Measurements from ENCODE around the gene HABP2.

The HABP2 gene

DNA sequence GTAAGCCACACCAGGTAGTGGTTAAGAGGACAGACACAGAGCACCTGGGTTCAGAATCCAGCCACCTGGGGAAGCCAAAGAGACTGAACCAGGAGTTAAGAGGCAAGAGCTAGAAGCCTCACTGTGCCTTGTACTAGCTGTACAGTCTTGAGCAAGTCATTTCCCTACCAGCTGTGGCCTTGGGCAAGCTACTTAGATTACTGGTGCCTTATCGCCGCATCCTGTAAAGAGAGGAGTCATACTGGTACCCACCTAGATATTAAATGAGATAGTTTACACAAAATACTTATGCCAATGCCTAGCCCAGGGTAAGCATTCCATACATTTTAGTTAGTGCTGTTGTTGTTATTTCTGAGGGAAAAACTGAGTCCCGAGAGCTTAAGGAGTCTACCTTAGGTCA is 47.7 kb downstream of the HABP2 start:
- no peak for DNase-seq (ENCODE audit: low read depth in 2 of 2, low spot score in 1 of 2)

DNA sequence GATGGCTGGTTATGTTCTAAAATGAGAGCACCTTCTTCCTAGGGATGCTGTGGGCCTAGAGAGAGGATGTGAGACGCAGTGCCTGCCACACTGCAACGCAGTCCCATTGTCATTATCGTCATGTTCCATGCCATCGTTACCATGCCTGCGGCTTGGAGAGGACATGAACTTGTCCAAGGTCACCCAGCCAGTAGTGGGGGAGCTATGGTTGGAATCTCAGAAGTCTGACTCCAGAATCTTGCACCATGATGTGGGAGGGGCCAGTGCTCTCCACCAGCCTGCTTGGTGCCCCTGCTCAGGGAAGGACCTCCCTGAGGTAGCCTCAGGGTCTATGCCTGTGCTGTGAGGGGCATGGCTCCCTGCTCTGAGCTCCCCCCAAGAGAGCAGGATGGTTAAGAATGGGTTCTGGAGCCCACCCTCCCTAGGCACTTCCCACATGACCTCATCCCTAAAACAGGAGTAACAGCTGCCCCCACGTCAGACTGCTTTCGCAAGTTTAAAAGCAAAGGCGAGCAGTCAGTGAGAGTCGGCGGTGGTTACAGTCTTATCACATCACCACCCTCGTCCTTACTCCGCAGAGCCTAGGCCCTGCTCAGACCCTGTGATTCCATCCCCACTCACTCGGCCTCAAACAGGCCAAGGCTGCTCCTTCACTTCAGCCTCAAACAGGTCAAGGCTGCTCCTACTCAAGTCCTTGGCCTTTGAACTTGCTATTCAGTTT is 50.4 kb downstream of the HABP2 start:
- DNase-seq (ENCODE audit: low read depth in 2 of 2, low spot score in 1 of 2), result no peak

DNA sequence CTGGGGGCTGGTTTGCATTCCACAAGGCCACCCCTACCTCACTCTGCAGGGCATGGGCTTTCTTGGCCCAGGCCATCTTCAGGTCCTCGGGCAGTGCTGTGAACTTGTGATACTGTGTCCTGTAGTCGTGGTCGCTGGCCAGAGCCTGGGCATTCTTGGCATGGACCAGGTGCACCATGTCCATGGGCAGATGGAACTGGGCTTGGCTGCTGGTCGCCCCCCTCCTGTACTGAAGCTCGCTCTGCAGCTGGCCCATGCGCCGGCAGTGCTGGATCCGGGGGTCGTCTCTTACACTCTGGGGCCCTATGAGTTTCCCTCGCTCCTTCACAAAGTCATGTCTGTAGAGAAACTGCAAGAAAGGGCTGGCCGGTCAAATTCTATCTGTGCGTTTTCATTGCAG is 51.7 kb downstream of the HABP2 start:
- no peak for DNase-seq (ENCODE audit: low read depth in 2 of 2, low spot score in 1 of 2)

DNA sequence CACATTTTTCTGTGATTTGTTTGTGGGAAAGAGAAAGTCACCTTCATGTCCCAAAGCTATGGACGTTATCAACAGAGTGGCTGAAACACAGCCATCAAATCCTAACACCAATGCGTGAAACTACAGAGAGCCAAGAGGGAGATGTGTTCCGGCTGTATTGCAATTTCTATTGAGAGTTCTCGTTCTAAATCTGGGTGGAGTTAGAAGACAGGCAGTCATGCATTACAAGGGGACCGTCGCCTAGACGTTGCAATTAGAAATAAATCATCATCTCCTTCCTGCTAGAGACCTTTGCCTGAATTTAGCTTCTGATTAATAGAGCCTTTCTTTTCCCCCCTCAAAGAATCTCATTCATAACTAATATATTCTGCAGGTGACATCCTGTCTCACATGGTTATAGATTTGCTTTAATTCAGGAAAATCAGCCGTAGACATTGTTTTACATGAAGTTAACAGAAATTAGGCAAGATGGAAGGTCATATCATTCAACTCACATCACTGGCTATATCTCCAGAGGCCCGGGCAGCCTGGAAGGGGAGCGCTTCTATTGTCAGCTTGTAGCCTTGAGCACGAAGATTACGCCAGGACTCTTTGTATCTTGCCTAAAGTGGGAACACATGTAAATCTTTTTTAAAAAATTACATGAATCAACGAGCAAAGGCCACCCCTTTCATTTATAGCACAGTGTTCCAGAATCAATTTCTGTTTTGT is 52.6 kb downstream of the HABP2 start:
- DNase-seq (ENCODE audit: low read depth in 2 of 2, low spot score in 1 of 2), result no peak

DNA sequence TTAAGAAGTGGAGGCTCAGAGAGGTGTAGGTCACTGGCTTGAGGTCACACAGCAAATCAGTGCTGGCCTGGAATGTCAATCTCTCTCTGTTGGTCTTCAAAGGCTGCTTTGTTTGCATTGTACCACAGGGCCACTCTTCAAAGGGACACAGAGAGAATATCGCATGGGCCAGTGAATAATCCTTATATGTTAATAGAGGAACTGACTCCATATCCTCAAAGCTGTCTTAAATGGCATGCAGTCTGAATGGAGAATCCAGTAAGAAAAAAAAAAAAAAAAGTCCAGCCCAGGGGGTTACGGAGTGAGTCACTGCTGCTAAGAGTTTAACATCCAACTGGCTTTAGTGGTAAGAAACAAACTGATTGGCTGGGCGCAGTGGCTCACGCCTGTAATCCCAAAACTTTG is 56.9 kb downstream of the HABP2 start:
- DNase-seq (ENCODE audit: low read depth in 2 of 2, low spot score in 1 of 2), result no peak

DNA sequence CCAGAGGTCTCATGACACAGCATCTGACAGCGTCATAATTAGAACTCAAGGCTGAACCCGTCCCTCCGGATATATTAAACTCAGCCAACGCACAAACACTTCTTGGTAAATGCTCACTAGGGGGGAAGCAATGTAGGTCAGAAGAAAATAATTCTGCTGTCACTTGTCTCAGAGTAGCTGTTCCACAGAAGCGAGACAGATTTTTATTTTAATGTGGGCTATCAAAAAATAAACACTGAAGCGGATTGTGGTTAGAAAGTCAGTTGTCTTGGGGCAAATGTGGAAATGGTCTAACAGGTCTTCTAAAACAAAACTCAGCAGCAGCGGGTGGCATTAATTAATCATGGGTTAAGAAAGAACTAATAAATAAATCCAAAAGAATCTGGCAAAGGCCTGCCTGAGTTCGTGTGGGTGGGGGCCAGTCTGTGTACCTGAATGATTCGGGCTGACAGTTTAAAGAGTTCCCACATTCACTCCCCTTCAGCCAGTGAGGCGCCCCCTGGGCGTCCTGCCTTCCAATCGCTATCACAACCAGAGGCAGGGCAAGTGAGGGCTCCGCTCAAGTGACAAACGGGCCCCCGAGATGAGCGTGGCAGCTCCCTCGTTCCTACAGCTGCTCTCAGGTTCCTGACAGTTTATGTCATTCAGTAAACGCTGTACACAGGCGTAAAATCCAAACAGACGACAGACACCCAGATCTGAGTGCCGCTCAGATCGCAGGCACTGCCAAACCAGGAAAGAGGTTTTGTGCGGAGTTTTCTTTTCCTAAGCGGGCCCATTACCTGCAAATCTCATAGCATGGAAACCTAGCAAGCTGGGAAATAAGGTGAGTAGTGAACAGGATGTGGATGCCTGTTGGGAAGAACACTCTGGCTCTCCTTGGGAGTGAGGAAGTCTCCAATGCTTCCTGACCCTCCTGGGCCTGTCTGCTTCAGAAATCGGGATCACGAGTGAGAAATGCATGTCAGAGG is 58.1 kb downstream of the HABP2 start:
- no peak for DNase-seq (ENCODE audit: low read depth in 2 of 2, low spot score in 1 of 2)

DNA sequence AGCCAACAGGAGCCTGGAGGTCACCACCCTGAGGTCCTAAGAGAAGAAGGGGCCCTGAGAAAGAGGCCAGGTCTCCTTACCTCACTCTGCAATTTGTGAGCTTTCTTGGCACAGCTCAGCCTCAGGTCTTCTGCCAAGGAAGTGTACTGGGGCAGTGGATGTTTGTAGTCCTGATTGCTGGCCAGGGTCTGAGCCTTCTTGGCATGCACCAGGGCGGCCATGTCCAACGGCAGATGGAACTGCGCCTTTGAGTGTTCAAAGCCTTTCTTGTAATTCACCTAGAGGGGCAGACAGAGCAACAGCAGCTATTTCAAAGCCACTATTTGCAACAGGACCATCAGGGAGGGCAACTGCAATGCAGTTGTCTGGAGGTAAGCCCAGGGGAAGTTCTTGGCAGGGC is 59.3 kb downstream of the HABP2 start:
- DNase-seq (ENCODE audit: low read depth in 2 of 2, low spot score in 1 of 2), result no peak

DNA sequence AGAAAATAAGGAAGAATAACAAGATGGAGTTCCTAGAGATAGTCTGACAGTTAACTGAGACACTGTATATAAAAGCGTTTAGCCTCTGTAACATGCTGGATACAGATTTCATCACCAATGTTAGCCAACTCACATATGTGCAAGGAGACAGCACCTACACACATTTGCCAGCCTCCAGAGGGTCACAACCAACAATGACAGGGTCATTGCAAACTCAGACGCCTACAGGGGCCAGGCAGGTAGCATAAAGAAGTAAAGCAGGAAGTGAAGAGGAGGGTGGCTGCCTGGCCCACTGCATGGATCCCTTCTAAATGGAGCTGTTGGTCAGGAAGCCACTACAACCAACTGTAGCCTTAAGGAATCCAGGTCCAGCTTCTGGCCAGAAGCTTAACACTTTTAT is 60.6 kb downstream of the HABP2 start:
- DNase-seq (ENCODE audit: low read depth in 2 of 2, low spot score in 1 of 2), result no peak

DNA sequence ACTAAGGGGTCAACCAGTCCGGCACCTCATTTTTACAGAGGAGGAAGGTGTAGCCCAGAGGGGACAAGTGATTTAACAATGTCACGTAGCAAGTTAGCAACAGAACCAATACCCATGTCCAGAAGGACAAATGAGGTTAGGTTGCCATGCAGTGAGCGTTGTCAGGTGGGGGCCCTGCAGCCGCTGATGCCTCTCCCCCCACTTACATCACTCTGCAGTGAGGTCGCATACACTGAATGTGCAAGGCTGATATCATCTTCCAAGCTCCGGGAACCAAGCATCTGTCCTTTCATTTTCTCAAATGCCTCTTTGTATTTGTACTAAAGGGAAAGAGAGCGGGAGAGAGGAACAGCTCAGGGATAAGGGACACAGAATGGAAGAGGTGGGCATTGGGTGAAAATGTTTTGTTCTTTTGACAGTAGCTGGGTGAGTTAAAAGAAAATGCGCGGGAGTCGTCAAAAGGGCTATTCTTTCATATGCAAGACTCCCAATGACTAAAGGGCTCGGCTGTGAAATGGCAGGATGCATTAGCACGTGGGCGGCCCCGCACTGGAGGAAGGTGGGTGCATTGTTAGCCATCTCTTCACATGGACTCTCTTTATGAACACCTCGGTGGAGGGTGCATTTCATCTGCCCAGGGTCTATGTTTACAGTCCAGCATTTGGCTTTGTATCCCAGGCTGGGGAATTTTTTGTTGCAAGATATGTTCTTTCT is 61.3 kb downstream of the HABP2 start:
- DNase-seq (ENCODE audit: low read depth in 2 of 2, low spot score in 1 of 2), result no peak

DNA sequence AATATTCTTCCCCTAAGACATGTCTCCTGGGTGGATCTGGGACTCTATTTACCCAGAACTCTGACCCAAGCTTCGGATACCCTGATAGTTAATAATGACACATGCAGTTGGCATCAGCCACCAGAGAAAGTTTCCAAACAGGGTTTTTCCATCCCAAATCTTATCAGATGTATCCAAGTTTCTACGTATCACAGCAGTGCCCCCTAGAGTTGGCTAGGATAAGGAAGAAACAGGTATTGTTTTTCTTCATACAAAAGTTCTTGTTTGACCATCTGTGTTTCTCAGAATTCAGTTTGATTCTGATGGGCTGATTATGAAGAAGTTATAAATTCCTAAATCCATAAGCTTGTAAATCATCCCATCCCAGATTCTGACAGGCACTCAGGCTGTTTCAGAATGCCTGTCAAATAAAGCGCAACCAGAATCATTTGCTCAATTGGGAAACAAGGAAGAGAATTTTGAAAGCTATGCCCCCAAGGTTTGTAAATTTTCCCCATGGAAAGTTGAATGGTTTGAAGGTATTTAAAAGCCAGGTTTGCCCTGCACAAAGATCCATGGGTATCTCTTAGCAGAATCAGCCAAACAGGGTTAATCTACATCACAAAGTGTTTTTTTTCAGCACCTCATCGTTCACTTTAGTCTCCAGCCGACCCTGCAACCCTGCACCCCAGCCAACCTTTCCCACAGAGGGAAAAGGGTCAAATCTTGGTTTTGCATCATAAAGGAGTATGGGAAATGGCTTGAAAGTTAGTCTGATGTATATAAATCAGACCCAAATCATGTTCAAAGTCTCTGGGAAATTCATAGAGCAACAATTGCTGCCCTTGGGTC is 63.6 kb downstream of the HABP2 start:
- no peak for DNase-seq (ENCODE audit: low read depth in 2 of 2, low spot score in 1 of 2)

DNA sequence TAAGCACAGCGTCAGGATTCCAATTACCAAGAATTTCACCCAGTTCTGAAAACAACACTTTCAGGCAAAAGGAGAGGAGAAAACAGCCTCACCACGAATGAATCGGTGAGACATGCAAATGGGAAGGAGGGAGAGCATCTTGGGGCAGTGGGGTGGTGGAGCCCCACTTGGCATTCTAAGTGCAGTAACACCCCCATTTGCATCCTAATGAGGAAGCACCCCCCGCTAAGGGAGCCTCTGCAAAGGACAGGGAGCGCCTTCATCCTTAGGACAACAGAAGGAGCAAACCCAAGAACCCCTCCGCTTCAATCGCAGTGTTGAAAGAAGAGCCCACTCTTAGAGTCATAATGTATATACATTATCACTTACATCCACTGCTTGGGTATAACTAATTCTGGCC is 64.2 kb downstream of the HABP2 start:
- DNase-seq (ENCODE audit: low read depth in 2 of 2, low spot score in 1 of 2), result no peak

DNA sequence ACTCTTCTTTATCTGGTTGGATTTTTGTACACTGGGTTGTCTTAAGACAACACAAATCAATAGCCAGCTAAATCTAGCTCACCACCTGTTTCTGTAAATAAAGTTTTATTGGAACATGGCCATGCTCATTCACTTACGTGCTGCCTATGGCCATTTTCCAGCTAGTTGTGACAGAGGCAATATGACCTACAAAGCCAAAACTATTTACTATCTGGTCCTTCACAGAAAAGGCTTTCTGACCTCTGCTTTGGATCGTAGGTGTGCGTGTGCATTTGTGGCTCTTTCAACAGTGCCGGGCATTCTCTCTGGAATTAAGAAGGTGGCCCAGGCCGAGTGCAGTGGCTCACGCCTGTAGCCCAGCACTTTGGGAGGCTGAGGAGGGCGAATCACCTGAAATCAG is 65.5 kb downstream of the HABP2 start:
- no peak for DNase-seq (ENCODE audit: low read depth in 2 of 2, low spot score in 1 of 2)

DNA sequence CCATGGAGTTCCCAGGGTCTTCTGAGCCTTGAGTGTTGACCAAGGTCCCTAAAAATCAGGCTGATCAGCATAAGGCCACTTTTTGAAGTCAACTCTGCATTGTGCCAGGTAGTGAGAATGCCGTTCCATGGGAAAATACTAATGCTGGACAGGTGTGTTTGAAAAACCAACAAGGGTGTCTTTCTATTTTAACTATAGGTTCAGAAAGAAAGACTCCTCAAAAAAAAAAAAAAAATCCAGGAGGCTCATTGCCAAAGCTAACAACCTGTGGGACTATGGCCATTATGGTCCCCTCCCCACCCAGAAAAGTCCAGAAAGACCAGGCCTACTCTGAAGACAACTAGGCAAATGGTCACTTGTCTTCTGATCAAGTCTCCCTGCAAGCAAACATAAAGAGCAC is 66.5 kb downstream of the HABP2 start:
- no peak for DNase-seq (ENCODE audit: low read depth in 2 of 2, low spot score in 1 of 2)

DNA sequence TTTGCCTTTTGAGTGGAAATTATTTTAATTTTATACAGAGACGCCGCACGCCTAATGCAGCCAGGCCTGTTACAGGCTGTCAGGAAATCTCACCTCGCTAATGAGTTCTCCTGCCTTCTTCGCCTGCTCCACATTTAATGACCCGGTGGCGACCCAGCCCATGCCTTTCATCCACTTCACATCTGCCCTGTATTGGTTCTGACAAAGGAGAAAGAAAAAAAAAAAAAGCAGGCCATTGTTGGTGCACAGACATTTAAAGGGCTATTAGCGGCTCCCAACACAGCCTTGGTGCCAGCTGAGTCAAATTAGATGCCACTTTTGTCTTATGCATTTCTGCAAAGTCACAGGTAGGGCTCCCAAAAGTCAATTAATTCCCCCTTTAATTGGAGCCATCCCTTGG is 67.7 kb downstream of the HABP2 start:
- DNase-seq (ENCODE audit: low read depth in 2 of 2, low spot score in 1 of 2), result no peak

DNA sequence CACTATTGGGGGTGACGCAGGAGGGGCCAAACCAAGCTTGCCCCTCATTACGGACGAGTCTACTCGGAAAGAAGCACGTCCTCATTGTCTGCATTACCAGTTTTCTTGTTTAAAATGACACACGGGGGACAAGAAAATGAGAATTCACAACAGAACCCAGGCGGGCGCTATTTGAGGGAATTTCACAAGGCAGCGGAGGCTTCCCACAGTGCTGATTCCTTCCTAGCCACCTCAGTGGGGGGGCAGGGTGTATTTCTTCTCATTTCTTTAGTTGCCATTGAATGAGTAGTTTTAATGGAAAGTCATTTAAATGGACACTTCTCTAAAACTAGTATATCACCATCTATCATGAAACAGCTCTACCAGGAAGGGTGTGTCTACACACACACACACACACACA is 68.1 kb downstream of the HABP2 start:
- no peak for DNase-seq (ENCODE audit: low read depth in 2 of 2, low spot score in 1 of 2)

DNA sequence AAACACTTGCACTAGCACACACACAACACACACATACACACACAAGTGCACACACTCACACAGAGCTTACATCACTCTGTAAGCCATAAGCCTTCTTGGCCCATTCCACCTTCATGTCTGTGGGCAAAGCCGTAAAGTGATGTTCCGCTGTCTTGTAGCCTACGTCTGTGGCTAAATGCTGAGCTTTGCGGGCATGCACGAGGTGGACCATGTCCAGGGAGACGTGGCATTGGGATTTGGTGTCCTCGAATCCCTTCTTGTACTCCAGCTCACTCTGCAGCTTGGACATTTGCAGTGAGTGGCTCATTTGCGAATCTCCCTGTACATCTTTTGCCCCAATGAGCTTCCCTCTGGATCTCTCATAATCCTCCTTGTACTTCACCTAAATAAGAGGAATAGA is 68.9 kb downstream of the HABP2 start:
- no peak for DNase-seq (ENCODE audit: low read depth in 2 of 2, low spot score in 1 of 2)

DNA sequence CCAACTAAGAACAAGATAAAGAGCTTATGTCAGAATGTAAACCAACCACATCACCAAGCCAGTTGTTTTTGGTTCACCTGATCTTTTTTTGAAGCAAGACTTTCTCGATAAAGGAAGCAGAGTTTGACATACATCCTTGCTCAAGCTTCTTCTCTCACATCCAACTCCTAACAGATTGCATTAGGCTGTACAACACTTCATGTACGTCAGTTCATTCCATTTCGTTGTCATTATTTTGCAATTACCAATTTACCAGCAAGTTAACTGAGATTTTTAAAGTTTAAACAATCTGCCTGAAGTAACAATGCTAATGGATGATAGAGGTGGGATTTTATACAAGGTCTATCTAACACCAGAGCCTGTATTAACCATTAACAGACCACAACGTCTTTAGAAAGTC is 70.0 kb downstream of the HABP2 start:
- no peak for DNase-seq (ENCODE audit: low read depth in 2 of 2, low spot score in 1 of 2)

DNA sequence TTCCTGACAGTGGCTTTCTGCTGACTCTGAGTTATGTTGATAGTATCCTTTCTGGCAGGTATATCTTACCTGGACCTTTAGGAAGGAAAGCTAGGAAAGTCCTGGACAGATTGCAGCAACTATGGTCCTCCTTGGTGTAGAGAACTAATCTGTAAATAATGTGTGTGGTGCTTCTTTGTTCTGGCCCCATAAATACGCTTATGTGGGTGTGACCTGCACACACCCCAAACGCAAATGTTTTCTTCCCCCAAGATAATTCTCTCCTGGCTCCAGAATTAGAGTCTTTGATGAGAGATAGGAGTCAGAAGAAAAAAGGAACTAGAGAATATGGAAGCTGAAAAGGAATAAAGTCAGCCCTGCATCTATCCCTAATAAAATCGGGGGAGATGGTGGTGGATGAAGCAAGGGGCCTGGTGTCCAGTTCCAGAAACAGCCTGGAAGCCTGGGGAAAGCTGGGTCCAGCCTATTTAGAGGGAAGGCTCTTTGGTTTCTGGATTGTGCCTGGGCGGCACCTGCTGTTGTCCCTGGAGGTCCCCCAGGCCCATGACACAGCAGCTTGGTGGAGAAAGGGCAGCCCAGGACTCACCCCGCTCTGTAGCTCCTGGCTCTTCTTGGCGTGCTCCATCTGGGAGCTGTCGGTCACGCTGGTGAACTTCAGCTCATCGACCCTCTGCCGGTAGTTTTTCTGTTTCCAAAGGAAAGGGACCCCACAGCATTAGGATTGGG is 72.8 kb downstream of the HABP2 start:
- DNase-seq (ENCODE audit: low read depth in 2 of 2, low spot score in 1 of 2), result no peak

DNA sequence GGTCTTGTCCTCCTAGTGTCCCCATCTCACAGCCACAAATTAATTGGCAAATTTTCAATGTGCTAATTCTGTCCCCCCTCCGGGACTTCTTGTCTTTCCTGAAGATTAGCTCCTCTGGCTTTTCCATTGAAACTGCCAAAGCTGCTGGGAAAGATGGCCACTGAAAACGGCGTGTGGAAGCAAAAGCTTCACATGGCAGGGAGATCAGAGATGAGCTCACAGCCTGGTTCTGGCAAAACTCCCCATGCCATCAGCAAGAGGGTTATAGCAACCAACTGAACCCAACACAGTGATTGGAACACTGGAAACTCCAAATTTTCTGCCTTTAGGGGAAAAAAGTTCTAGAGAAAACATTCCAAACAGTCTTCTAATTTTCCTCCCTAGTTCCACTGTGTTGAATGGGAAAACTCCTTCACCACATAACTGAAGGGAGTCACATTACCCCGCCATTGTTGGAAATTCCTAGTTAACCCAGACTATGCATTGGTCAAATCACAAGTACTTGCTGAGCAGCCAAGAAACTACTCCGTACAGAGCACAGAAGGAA is 74.0 kb downstream of the HABP2 start:
- no peak for DNase-seq (ENCODE audit: low read depth in 2 of 2, low spot score in 1 of 2)
